Stimulated activated naive CD4-positive, alpha-beta T cell treated with Interleukin-2 at 50 U/mL for 16 hours (primary cell): ENCODE measurements around the gene ALDH1A3.
"Not testable (repeated sequence)": the region's sequence is repeated elsewhere in the genome, so short reads cannot be mapped to it uniquely, and the experiment has no call there.

Source experiments
- DNase-seq: peaks from one replicate; lab custom pipeline; 2025; lab: John Stamatoyannopoulos, UW

The ALDH1A3 gene

DNA sequence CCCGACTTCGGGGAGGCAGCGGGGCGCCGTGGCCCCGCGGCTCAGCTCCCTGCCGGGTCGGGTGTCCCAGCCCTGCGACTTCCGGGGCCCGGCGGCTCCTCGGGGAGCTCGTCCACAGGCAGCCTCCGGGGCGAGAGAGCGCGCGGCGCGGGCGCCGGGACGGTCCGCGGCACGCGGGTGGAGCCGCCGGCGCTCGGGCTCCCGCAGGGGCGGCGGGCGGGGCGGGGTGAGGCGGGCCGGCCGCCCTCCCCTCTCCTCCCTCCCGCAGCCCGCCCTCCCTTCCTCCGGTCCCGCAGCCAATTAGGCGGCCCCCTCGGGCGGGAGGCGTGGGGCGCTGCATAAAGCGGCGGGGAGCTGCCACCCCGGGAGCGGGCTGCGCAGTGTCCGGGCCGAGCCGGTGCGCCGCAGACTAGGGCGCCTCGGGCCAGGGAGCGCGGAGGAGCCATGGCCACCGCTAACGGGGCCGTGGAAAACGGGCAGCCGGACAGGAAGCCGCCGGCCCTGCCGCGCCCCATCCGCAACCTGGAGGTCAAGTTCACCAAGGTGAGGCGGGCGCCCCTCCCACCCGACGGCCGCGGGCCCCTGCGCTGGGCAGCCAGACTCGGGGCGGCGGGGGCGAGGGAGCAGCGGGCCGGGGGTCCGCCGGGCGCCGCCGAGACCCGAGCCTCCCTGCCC is at the start of gene ALDH1A3:
ALDH1A3 (plus strand) TSS at position 368 of the 675 bp plus-strand sequence; CDS start at position 445, 77 bp downstream.
- no peak for DNase-seq

DNA sequence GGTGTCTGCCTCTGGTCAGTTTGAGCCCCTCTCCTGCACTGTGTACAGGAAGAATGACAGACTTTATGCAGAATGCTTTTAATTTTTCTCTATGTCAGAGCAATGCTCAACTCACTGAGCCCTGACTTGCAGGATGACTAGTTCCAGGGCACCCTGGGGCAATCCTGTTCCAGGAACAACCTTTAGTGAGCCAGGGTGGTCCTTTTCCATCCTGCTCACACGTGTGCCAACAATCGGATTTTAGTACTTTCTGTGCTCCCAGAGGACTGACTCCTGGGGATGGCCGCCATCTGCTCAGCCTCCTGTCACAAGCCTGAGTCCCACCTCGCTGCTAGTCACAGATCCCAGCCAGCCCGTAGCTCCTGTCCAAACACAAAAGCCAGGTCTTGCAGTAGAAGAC is 48.2 kb upstream of the ALDH1A3 start:
- no peak for DNase-seq

DNA sequence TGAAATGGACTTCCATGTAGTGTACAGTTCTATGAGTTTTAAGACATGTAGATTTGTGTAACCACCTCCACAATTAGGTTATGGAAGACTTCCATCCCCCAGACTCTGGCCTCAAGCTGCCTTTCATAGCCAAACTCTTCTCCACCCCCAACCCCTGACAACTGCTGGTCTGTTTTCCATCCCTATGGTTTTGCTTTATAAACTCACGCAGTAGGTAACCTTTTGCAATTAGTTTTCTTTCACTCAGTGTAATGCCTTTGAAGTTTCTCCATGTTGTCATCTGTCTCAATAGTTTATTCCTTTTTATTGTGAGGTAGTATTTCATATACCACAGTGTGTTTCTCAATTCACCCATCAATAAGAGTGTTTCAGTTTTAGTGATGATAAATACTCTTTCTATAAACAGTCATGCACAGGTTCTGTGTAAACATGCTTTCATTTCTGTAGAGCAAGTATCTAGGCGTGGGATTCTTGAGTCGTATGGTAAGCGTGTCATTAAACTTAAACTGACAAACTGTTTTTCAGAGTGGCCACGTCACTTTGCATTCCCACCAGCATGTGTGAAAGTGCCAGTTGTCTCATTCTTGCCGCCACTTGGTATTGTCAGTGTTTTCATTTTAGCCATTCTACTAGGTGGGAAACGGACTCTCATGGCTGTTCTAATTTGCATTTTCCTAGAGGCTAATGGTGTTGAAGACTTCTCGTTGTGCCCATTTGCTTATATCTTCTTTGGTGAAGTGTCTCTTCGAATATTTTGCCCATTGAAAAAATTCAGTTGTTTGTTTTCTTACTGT is 47.3 kb upstream of the ALDH1A3 start:
- no peak for DNase-seq

DNA sequence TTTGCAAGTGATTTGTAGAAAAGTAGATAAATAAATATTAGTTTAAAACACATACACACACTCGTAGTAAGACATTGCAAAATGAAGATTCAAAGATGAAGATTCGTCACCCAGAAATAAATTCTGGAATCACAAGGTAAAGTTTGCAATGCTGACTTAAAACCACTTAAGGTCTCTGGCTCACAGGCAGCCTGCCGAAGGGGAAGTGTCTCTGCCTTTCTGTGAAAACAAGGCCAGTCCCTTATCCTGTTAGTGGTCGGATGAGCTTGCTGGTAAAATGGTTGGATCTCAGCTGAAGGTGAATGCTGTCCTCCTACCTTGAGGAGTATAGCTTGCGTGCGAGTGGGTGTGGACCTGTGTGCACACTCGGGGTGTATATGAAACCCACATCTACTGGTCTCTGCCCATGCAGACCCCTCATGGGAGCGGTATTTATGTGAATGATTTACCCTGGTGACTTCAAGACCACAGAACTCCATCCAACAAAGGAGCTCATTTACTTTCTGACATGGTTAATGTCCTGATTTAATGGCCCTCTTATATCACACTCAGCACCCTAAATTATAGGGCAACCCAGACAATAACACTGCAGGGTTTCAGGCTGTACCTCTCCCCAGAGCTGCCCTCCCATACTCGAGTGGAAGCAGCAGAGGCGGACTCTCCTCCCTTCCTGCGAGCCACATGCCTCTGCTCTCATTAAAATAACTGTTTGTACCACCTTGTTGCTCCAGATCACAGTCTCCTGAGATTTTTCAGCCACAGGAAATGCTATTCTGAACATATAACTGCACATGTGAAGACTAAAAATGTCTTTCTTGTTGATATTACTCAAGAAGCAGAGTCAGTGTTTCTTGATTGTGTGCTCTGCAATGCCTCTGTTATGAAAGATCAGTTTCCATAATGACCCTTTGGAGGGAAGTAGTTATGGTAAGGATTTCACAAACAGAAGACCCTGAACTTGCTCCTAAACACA is 45.9 kb upstream of the ALDH1A3 start:
- no peak for DNase-seq

DNA sequence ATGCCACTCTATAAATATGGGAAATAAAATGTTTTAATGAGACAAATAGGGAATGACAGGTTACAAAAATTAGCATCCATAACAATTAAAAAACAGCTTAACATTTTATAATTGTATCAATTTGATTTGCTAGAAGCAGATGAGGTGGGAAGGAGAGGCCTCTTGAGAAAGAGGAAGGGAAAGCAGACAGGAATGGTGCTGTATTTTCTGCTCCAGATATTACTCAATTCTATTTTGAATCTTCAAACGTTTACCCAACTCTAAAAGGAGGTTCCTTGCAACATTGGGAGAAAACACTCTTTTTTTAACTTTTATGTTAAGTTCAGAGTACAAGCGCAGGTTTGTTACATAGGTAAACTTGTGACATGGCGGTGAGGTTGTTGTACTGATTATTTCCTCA is 44.9 kb upstream of the ALDH1A3 start:
- no peak for DNase-seq

DNA sequence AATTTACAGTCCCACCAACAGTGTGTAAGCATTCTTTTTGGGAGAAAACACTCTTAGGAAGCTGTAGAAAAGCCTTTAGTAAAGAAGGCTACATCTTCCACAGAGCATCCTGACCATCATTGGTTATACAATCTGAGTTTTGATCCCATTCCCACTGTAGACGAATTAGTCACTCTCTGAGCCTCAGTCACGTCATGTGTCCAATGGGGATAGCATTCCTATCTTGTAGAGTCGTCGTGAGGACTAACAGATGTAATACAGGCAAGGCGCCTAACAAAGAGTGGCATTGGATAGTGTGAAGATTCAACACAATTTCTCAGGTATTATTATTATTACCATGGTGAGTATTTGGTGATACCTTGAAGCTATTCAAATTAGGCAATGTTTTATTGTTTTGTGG is 44.0 kb upstream of the ALDH1A3 start:
- no peak for DNase-seq

DNA sequence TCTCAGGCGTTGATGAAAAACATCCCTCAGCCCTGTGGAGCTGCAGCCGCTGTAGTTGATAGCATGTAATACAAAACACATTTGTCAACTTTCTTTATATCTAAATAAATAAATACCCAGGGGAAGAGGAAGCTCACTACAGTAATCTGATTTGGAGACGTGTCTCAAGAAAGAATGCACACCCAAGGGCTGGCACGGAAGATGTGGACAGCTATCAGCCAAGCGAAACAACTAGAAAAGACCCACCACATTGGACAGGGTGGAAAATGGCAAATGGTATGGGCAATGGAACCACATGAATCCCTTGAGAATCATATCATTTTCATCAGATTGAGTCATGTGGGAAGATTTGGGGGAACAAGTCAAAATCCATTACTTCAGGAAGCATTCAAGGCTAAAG is 43.1 kb upstream of the ALDH1A3 start:
- DNase-seq, result no peak

DNA sequence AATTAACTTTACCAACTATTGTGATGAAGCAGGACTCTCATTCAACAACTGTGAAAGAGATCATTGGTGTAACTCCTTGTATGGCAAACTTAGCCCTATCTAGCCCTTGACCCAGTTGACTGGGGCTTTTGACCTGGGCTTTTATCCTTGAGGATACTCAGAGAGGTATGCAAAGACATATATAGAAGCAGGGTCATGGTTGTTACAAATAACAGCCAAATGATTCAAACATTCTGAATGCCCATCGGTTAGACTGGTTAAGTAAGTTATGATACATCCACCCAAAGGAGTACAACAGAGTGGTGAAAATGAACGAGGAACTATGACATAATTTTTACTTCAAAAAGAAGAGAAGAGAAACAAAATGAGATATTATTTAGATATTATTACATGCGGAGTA is 38.2 kb upstream of the ALDH1A3 start:
- DNase-seq, result no peak

DNA sequence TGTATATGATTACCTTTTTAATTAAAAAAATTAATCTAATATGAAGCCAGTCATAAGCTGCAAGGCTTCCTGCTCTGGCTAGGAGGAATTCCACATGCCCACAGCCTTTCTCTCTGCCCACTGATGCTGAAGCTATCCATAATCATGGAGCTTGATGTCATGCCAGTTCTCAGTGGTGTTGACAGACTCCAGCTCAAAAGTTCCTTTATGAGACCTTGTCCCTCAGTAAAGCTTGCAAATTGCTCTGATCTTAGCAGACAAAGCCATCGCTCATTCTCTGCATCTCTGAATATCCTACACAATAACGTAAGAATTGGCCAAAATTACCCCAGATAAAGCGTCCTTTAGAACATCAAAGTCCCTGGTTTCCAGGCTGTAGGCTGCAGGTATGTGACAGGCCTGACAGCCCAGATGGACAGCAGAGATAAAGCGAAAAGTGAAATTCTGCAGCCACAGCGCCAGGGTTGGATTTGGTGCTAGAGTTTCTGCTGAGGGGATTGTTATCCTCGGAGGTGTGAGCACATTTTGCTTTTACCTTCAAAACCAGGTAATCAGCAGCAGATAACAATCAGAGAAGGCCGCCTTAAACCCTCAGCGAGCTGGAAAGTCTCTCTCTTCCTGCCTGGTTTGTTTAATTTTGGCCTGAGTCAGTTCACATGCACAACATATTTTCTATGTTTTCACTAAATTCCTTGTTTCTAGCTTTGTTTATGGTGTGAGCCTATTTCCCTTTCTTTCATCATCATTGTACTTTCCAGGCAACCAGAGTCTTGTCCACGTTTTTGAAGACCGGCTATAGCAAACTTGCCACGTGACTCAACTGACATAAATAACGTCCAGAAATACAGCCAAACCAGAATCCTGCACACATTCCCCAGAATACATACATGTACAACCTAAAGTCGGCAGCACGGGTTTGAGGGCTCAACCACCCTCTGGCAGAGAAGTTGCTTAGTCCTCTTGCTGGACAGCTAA is 36.6 kb upstream of the ALDH1A3 start:
- DNase-seq, result no peak

DNA sequence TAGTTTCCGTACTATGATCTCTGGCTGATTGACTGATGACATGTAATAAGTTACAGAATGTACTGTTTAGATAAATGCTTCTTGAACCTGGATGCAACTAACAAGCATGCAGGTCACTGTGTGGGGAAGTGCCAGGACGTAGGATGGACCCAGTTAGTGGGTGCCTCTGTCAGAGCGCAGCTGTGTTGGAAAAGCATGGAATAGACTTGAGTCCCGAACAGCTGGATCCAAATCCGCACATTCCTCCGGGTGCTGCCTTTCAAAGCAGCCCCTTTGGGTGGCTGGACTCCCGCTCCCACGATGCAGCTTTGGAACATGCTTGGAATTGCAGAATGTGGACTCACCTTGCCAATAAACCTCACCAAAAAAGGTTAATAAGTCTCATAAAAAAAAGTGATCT is 35.5 kb upstream of the ALDH1A3 start:
- DNase-seq, result no peak

DNA sequence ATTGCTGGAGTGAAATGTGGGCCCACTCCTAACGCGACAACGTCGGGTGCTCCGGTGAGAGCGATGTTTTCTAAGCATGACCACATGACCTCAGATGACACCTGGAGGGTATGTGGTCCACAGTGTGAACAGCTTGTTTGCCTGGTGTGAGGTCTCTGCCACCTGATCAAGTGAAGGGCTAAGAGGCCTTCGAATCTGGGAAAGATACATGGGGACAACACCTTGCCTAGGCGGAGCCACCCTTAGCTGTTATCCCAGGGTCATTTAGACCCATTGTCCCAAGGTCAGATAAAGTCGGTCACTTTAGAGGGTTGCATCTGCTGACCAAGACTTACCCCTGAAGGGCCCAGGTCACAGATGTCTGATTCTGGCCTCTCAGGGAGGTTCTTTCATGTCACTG is 34.9 kb upstream of the ALDH1A3 start:
- DNase-seq, result no peak

DNA sequence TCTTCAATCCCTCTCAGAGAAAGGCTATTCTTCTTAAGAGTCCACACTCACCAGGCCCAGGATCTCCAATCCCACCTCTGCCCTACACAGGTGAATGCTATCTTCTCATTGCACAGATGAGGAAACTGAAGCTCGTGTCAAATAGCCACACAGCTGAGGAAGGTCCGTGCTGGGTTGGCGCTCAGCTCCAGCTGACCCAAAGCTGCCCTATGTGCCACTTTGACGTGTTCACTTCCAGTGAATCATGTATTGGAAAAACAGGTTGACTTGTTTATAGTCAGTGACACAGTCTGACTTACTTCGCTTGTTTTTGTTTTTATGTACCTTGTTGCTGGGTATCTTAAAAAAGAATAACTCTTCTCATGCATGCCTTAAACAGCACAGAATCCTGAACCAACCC is 32.4 kb upstream of the ALDH1A3 start:
- DNase-seq, result no peak

DNA sequence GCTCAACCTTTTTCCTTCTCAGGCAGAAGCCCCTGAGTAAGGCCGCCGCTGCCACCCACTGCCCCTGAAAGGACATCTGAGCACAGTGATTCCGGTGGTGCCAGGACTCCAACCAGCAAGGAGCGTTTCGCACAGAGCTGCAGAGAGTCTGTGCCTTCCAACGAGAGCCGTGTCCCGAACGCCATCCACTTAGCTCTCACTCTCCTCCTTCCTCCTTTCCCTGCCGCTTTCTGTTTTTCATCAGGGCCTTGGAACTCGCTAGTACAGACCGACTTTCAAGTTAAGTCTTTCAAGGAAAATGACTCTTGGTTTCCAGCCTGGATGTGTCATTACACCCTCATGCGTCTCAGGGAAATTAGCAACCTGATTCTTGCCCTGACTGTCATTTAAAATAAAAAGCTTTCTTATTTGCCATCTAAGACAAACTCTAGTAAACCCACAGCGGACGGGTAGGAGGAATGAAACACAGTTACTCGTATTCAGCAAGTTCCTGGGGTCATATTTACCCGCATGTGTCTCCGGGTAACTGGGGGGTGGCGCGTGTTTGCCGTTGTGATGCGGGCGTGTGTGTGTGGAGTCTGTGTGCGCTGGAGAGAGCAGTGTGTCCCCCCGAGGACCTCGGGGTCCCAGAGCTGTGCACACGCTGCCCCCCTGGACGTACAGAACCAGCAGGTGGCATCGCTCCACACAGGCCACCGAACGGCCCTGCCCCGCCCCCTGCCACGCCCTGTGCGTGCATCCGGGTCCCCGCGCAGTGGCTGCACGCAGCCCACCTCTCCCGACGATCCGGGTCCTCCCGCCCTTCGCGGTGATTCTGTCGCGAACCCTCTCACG is 30.4 kb upstream of the ALDH1A3 start:
- DNase-seq, result peak; percentile 24

DNA sequence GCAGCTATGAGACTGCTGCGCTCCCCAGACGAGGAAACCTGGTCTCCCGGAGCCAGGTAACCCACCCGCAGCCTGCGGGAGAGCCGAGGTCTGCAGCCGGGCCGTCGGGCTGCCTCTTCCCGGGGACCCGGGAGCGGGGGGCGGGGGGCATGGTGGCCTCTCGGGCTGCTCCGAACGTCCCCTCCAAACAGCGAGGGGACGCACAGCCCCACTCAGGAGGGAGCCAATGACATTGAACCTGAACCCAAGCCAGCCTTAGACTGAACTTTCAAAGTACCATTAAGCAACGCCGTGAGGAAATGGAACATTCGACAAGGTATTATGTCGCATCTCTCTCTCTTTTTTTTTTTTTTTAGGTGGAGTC is 29.8 kb upstream of the ALDH1A3 start:
- DNase-seq, result no peak

DNA sequence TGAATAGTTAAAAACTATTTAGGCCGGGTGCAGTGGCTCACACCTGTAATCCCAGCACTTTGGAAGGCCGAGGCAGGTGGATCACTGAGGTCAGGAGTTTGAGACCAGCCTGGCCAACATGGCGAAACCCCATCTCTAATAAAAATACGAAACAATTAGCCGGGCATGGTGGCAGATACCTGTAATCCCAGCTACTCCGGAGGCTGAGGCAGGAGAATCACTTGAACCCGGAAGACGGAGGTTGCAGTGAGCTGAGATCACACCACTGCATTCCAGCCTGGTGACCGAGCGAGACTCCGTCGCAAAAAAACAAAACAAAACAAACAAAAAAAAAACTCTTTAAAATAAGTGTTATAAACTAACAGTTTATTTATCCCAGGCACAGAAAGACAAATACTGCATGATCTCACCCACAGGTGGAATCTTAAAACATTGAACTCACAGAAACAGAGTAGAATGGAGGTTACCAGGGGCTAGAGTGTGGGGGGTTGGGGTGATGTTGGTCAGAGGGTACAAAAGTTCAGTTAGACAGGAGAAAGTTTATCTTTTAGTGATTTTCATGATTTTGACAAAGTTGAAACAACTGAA is 28.1 kb upstream of the ALDH1A3 start:
- not testable (repeated sequence) for DNase-seq

DNA sequence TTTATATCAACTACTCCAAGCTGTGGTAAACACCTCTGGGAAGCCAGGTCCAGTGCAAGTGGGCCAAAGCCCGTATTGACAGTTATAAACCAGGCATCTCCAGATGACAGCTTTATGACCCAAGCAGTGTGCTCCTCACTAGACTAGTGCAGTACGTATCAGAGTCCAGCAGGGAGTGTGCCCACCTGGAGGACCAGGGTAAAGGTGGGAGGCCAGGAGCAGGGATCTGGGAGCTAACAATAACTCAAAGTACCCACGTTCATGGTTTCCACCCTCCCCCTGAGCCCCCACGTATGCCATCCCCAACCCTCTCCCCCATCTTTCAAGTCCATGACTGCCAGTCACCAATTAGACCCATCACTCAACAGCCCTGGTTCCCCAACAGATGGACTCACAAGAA is 27.0 kb upstream of the ALDH1A3 start:
- DNase-seq, result no peak

DNA sequence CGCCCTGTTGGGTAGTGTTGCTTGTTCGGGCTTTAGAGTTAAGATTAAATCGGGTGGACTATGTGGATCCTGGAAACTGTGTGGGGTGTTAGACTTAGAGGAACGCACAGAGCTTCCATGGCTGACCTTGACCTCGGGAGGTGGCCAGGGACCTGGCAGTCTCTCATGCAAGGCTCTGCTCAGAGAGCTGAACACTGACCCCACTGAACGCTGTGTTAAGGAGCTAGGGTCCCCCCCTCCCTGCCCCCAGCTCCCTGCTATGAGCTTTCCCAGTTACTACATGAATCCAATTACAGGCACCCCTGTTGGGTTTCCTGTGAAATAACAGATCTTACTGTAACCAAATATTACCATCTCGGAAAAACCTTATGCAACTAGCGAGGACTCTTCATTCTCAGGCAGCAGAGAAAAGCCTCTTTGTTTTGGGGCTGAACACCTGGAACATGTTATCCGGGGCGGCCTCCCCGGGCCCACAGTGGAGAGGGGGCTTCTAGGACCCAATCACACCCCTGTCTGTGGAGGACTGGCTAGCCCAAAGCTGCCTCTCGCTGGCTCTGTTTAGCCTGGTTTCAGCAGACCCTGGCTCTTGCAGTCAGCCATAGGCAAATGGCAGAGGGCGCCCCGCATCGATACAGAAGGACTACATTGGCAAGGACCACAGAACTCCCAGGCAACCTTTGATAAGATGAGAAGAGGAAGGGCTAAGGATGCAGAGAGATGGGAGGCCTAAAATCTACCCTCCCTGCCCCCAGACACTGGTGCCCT is 25.8 kb upstream of the ALDH1A3 start:
- no peak for DNase-seq

DNA sequence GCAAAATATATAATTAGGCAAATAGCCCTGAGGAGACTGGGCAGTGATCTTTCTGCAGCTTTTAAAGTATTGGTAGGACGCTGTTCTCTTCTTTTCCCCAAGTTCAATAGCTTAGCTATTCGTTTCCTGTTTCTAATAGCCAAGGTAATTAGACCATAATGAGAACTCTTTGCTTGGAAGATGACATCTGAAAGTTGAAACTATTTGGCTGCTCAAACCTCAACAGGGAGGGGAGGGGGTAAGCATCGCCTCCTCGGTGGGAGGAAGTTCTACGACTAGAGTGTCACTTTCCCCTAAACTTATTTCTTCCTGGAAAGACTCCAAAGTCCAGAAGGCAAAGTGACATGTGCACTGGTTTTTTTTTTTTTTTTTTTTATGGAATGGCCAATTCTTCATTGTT is 22.8 kb upstream of the ALDH1A3 start:
- no peak for DNase-seq

DNA sequence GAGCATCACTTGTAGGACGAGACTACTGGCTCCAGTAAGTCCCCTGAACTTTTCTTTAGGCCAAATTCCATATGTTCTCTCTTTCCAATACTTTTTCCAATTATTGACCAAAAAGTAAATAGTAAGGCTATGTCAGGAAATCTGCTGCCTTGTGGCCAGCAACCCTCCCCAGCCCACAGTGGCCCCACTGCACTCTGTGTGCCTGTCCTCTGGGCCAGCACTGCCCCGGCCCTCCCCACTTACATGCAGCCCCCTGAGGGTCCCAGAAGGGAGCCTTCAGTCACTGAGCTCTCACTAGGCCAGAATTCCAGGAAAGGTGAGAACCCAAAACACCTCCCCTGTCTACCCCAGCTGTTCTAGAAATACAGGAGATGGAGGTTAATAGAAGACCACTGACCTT is 21.3 kb upstream of the ALDH1A3 start:
- DNase-seq, result no peak
